ENCODE results near the gene MTPN.

The MTPN gene

DNA sequence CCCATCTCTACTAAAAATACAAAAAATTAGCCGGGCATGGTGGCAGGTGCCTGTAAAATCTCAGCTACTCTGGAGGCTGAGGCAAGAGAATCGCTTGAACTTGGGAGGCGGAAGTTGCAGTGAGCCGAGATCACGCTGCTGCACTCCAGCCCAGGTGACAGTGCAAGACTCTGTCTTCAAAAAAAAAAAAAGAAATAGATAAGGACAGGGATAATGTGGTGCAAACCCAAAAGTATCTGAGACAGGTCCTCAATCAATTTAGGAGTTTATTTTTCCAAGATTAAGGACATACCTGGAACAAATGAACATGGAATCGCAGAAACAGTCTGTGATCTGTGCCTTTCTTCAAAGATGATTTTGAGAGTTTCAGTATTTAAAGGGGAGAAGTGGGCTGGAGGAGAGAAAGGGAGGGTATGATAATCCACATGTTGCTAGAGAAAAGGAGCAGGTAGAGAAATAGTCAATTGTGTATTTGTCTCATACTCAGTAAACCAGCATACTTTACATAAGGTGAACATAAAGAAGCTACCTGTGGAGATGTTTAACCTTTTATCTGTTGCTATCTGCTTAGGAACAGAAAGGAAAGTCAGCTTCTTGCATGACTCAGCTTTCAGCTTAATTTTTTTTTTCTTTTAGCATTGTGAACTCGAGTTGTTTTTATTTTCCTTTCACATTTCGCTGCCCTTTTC is 4.9 kb upstream of the MTPN start:
- DNase-seq: no peak

DNA sequence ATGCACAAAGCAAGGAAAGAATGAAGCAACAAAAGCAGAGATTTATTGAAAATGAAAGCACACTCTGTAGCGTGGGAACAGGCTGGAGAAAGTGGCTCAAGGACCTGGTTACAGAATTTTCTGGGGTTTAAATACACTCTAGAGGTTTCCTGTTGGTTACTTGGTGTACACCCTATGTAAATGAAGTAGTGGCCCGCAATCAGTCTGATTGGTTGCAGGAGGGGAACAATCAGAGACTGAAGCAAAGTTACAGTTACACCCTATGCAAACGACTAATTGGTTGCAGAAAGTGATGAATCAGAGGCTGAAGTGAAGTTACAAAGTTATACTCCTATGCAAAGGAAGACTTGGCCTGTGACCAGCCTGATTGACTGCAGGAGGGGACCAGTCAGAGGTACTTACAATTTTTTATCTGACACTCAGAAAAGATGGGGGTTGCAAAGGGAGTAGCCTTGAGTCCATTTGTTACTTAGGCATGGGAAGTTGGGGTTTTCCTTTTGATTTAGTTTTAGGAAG is 3.6 kb upstream of the MTPN start:
- no peak for DNase-seq

DNA sequence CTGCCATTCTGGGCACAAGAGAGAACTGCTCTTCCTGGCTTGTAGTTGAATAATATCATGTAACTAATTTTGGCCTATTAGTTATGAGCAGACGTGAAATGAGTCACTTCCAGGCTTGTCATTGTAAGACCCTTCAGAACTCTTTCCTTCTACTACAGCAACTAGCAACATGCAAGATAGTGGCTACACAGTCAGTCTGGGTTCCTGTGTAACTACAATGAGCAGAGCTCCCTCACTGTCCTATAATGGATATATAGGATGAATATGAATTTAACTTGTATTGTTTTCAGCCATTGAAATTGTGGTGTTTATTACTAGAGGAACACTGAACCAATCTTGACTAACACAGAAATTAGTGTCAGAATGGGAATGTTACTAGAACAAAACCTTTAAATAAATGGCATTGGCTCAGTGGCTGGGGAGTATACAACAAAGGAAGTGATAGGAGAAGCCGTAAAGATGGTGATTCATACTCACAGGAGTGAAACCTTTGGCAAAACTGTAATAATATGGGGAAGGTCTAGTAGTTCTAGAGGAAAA is 2.9 kb upstream of the MTPN start:
- no peak for DNase-seq

DNA sequence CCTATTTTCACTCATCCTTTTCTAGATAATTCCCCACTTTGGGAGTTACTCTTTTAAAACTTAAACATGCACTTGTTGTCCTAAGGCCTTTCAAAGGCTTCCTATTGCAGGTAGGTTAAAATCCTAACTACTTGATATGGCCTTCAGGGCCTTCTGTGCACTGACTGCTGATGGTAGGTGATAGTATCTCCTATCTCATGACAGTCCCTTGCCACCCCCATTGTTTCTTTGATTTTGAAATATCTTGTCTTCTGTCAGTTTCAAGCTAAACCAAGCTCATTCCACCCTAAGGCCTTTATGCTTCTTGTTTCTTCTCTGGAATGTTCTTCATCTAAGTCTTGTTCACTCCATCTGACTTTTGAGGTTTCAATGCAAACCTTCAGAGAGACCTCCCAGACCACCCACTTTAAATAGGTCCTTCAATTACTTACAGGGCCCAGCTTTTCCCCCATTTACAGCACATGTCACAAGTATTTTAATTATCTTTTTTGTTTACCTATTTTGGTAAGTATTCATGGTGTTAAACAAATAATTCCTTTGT is 2.4 kb upstream of the MTPN start:
- DNase-seq: no peak

DNA sequence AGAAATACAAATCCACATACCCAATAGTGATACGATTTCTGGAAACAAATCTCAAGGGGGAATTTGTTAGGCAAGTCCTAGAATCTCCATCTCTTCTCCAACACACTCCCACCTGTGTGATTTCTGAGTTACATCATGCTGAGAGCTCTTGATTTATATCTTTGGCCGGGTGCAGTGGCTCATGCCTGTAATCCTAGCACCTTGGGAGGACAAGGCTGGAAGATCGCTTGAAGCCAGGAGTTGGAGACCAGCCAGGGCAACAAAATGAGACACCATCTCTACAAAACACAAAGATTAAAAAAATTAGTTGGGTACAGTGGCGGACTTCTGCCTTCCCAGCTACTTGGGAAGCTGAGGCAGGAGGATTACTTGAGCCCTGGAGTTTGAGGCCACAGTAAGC is 1.5 kb upstream of the MTPN start:
- DNase-seq: no peak

DNA sequence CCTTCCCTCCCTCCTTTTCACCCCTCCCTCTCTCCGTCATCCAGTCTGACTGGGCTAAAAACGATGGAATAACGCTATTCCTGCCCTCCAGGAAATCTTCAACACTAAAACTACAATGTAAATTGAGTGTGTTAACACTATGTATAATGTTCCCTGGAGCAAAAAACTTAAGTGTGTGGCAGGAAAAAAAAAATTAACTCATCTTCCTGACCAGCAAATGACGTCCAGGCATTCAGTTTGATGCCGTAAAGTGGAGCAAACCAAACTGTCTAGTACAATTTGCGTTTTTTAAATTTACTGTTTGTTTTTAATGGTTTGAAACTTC is 545 bp upstream of the MTPN start:
- DNase-seq: no peak

DNA sequence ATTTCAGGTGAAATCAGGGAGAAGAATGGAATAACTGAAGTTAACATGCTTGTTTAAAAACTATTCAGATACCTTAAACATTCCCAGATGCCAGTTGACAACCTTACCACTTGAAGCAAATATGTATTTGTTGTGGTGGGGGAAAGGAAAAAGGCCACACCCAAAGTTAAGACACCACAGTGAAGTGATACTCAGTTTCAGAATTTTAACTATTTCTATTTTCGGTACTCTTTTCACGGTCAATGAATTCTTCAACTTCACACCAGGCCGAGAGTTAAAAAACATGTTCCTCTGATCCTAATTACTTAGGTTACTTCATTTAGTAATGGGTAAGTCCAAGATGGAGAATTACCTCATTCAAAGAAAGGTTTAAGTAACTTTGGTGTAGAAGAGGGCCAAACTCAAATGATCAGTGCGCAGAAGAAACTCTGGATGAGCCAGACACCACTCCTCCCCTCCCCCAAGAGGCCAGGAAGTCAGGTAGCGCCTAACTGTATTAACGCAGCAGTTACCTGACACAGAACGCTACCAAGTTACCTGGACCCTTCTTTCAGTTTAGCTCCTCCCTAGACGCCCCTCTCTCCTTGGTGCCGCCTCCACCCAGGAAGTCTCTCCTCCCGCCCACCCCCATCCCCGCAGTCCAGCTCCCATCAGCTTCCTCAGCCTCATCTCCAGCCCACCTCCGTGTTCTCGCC is 700 bp downstream of the MTPN start:
- DNase-seq: no peak

DNA sequence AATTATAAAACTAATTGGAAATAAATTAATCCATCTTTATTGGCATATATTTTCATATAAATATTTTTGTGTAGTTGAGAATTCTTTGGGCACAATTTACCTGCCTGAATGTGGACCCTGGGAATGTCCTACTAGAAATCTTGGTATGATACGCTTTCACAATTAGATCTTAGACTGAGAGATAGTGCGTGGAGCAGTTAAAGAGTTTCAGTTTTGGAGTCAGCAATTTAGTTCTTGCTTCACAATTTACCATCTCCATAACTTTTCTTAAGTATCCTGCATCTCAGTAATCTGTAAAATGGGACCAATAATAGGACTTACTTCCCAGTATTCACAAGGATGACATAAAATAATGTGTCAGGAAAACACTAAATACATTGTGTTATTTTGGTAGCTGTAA is 2.0 kb downstream of the MTPN start:
- DNase-seq: no peak

DNA sequence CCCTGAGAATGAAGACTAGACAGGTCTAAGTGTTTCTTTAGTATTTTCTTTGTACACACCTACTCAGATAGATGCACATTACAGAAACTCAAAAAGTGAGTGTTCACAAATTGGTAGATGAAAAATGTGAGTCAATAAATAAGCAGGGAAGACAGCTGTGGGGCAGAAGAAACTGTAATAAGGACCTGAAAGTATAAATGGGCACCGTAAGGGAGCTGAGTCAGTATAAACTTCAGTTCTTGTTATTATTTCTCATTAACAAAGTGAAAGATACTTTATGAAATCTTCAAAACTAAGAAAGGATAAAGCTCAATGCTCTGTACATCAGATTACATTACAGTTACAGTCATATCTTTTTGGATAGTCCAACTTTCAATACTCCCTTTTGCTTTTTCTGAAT is 2.5 kb downstream of the MTPN start:
- no peak for DNase-seq

DNA sequence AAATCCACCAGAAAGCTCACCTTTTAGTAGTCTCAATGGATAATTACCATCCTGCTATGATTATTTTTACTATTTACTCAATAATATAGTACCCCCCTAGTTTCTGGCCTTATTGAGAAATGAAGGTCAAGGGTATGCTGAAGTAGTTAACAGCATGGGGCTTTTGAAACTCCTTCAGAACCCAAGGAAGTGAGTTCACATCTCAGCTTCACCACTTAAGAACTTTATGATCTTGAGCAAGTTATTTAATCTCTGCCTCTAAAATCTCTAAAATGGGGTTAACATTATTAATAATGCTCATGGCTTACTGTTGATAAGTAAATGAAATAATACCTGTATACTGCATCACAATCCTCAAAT is 5.8 kb downstream of the MTPN start:
- no peak for DNase-seq

DNA sequence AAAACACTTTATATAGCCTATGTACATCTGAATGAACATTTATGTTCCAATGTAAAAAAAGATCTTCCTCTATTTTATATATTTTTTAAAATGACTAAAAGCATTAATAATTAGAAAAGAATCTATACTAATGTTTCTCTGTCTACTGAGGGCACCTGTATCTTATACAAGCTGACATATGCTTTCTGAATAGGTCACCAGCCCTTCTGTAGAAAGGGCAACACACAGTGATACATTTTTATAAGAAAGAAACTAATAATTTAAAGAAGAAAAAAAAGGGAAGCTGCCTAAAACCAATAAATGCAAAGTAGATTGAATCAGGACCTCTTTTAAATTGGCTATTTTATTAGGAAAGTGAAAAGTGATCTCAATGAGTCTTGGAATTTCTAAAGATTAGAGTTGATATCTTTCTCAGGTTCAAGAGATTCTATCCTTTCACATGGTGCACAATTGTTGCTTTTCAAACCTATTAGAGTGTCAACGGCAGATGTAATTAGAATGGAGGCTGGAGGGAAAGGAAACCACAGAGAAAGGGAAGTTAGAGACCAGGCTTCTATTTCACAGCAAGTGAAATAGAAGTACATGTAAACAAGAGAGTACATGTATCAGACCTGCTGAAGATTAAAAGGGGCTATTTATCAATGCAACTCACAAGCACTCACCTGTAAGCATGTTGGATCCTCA is 6.3 kb downstream of the MTPN start:
- DNase-seq: no peak

DNA sequence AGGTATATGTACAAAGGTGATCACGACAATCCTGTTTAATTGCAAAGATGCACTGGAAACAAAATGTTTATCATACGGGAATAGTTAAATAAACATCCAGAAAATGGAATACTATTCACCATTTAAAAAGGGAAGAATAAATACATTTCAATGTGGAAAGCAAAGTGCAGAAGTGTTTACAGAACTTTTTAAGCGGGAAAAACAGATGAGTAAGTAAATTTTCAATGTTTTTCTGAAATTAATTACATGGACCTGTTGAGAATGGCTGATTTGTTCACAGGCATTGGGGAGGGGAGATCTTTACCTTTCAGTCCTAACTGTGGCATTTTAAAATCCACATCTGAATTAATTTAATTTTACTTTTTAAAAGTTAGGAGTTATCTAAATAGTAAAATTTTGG is 7.1 kb downstream of the MTPN start:
- DNase-seq: no peak

DNA sequence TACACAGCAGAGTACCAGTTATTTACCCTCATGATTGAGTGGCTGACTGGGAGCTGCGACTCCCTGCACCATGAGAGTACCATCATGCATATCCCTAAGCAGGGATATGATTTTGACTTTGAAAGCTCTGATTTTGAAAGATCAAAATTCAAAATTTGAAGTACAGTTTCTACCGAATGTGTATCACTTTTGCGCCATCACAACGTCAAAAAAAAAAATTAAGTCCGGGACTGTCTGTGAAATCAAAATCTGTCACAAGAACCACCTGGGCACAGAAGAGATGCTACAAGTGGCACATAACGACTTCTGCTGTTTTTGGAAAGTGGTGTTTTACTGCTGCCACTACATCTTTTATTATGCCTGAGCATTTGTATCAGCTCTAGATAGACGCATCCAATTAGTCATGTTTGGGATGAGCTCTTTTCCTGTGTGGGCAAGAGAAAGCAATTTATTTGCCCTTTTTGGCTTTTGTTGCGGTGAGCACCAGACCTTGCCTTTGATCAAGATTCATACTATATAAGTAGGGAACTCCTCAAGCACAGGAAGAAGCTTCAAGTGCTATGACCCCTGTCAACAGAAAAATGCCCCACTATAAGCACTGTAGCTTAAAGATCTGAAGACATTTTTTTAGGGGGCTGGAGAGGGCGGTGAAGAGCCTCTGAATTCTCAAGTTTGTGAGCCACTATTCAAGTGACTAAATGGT is 10.7 kb downstream of the MTPN start:
- DNase-seq: no peak

DNA sequence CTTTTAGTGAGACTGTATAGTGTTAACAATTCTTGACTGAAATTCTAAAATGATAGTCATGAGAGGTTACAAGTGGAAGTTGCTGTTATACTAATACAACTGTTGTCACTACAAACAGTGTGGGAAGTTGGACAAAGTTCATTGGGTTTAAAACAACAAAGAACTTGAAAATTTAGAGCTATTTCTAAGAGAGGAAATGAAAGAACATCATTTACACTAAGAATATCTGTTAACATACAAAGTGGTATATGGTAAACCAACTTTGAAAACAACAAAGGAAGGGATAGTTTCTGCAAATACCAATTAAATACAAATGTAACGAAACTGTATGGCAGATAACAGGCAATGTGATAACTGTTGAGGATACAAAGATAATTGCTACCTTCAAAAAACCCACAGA is 11.6 kb downstream of the MTPN start:
- DNase-seq: no peak

DNA sequence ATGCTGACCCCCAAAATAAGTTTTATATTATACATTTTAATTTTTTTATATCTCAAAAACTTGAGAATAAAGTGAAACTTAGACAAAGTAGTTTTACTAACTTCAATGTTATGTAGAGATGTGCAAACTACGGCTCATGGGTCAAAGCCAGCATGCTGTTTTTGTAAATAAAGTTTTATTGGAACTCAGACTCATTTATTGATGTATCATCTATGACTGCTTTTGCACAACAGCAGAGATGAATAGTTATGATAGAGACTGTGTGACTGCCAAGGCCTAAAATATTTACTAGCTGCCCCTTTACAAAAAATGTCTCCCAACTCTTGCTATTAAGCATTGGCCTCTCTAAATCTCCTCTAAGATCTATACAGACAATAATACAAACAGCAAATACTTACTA is 12.4 kb downstream of the MTPN start:
- no peak for DNase-seq

DNA sequence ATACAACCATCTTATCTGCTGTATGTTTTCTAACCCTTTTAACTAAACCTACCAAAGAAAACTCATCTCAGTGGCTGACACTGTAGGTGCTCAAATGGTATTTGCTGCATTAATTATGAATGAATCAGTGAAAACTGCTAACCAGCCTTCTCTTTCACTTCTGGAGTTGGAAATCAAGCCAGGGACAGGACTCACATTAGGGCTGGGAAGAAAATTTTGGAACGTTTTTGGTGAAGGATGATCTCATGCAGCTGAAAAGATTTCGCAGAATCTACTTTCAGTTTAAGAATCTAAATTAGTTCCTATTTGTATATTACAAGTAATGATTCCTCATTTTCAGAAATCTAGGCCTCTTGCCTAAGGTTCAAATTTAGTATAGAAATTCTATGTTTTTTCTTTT is 12.9 kb downstream of the MTPN start:
- DNase-seq: no peak

DNA sequence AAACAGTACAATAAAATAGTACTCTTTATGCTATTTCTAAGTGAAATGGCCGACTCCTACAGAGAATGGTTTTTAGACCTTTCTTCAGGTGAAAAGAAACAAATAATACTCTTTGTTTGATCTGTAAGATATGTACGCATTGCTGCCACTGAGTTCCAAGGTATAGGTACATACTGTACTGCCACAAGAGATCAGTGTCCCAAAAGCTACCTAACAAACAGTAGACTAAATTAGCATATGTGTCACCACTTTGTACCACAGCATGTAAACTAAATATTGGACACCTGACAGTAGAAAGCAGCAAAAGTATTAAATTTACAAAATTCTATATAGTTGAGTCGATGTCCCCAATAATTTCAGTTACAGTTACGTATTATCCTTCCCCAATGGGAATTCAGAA is 14.4 kb downstream of the MTPN start:
- no peak for DNase-seq

DNA sequence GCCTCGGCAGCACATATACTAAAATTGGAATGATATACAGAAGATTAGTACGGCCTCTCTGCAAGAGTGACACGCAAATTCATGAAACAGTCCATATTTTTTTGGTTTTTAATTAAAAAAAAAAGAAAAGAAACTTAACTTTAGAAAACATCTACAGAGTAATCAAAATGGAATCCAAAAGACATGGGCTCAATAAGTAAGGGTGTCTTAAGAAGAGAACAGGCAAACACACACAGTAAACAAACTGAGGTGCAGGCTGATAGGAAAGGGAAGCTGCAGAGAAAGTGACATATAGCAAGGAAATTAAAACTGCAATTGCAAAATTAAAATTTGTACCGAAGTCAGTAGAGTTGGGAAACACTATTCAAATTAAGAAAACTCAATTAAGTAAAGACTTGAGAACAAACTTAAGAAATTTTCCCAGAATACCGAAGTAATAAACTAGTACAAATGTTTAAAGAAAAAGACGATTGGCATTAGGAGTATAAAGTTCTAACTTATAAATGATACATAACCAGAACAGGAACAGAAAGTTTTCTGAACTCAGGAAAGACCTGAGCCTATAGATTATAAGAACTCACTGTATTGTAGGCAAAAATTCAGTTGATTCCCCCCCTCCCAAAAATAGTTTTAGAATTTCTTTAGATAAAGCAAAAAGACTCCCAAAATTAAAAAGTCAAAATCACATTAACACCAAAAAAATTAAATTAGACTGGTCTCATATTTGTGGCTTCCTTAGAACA is 16.3 kb downstream of the MTPN start:
- no peak for DNase-seq

DNA sequence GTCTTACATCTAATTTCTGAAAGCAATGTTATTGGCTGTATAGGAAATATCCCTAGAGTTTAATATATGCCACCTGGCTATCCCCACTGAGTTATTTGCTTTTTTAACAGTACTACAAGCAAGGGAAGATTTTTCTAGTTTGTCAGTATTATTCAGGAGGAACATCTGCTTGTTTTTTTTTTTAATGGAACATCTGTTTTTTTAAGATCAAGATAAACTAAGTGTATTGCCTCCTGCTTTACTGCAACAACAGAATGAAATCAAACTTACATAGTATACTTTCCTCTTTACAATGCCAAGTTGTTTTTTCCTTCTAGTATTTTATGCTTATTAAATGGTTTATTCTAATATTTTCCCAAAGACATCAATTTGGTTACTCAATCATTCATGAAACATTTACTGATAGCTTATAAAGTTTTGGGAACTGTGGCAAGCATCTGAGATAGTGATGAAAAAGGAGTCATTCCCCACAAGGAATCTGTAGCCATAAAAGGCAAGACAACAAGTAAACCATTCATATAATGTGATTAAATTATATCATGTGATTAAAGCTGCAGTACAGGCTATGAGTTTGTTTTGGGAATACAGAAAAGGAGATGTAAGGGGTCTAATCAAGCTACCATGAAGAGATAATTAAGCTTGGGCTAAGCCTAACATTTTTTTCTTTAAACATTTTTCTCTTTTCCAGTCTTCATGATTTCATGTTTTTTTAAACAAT is 17.4 kb downstream of the MTPN start:
- no peak for DNase-seq

DNA sequence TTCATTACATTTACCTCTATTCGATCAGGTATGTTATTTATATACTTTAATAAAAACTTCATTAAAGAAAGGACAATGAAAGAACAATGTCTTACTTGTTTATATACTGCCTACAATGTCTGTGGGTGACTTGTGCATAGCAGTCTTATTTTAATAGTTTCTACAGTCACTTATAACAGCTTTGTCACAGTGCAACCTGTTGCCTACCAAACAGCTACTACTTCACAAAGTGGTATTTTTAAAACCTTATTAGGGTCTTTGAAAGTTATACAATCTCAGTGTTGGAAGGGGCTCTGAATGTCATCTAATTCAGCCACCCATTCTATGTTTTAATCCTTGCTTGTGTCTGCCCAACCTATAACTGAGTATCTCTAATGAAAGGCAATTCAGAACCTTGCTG is 19.0 kb downstream of the MTPN start:
- no peak for DNase-seq

DNA sequence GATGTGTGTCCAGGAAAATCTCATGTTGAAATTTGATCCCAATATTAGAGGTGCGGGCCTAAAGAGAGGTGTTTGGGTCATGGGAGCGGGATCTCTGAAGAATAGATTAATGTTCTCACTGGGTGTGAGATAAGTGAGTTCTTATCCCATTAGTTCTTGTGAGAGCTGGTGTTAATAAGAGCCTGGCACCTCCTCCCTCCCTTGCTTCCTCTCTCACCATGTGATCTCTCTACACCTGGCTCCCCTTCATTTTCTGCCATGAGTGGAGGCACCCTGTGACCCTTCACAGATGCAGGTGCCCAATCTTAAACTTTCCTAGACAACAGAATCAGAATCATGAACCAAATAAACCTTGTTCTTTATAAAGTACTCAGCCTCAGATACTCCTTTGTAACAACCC is 19.5 kb downstream of the MTPN start:
- DNase-seq: no peak

DNA sequence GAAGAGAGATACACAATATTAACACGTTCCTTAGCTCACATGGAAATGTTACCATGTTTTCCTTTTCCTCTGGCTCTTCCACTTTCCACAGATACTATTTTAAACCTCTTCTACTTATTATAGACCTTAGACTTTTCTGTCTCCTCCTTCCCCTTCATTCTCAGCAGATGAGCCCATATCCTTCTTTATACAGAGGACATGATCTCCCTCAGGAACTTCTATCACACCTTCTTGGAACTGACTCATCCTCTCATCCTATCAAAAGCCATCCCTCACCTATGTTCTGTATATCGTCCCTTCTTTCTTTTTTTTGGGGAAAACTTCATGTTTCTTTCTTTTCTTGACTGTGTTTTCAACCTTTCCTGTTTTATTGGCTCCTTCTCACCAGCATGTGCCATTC is 20.8 kb downstream of the MTPN start:
- DNase-seq: no peak
